Measurements from ENCODE around the gene RAB29. TPM values are rescaled to one million over a fixed set of nuclear protein-coding genes. Genes with fewer than 3 reads are reported as not detected.

The RAB29 gene
- polyA plus RNA-seq, 1 donor from 2014 or later: 92.2 TPM

GRCh38 chr1:205783904-205784303, 8.6 kb upstream of the RAB29 start:
- H3K27ac Mint-ChIP-seq: no peak overlapping the region
- peaks cover 0 to 5% (median 0%) of the 10 kb centered on the region in 3 donors for H3K4me1 Mint-ChIP-seq
- no peaks in the 10 kb centered on the region for H3K9me3 Mint-ChIP-seq
- H3K27me3 Mint-ChIP-seq: no peaks in the 10 kb centered on the region
- no peaks in the 10 kb centered on the region for H3K36me3 Mint-ChIP-seq
- no peak overlapping the region for H3K4me3 Mint-ChIP-seq

DNA sequence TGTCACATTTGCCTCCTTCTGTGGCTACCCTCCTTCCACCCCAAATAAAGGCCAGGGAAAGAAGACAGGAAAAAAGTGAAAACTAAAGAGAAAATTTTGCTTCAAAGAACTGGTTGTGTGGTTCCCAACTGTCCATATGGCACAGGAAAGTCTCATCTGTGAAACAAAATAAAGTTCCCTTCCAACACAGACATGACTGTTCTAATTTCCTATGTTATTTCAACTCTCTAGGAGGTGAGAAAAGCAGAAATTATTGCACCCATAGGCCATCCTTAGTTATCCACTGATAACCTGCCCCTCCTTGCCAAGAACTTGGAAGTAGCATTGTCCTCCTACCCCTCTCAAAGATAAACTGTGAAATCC, 8.1 kb upstream of the RAB29 start:
- Mint-ChIP-seq H3K27me3 (no peaks in the 10 kb centered on the region), H3K4me3 (no peak overlapping the region), H3K4me1 (peaks cover 0 to 5% (median 3%) of the 10 kb centered on the region in 3 donors), H3K27ac (no peak overlapping the region), H3K36me3 (no peaks in the 10 kb centered on the region), H3K9me3 (no peaks in the 10 kb centered on the region)

DNA sequence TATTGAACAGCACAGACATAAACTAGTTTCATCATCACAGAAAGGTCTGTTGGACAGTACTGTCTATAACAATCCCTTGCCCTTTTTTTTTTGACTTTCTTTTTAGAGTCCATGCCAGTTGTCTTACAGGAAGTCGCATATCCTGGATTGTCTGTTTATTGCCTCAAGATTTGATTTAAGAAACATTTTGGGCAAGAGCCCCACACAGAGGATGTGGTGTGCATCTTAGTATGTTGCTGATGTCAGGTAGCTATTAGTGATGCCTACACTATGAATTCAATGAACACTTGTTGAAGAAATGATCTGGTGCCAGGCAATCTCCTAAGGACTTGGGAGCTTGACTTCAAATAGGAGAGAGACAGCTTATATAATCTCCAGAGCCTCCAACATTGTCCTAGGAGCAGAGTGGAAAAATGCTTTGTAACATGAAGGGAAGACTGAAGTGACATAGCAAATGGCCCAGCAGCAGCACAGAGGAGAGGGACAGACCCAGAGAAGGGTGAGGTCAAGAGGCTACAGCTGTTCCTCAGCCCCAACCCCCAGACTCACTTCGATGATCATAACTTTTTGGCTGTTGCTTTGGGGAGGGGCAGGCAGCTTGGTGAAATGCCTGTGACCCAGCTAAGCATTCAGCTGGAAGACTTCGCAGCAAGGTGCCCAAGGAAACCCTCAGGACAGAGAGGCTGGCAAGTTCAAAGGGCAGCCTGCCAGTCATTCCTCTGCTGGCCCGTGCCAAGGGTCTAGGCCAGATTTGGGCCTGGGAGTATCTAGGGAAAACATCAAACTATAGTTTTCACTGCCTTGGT, 7.5 kb upstream of the RAB29 start:
- Mint-ChIP-seq H3K27ac (no peak overlapping the region), H3K9me3 (no peaks in the 10 kb centered on the region), H3K27me3 (no peaks in the 10 kb centered on the region), H3K4me3 (no peak overlapping the region), H3K4me1 (peaks cover 4 to 8% (median 7%) of the 10 kb centered on the region in 3 donors), H3K36me3 (no peaks in the 10 kb centered on the region)

GRCh38 chr1:205780335-205780734, 5.1 kb upstream of the RAB29 start:
- H3K4me1 Mint-ChIP-seq: peaks cover 8 to 19% (median 13%) of the 10 kb centered on the region in 3 donors

DNA sequence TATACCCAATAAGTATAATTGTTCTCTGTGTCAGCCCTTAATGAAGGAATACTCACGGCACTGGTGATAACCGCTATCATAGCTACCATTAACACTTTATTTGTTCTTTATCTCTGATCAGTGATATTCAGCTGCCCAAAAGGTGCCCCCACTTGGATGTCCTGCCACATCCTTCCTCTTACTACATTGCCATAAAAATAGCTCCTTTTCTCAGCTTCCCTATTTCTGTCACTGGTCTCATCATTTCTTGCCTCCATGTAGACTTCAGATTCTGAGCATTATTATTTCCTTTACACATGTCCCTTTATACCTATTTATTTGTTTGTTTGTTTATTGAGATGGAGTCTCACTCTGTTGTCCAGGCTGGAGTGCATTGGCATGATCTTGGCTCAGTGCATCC, 2.7 kb upstream of the RAB29 start:
- Mint-ChIP-seq H3K27ac (peak overlapping the region in 1 of 3 donors; percentile 18), H3K4me3 (peak overlapping the region in 1 of 4 donors; percentile 36), H3K4me1 (peaks cover 19 to 28% (median 21%) of the 10 kb centered on the region in 3 donors)

More at GRCh38 chr1:205780335-205780734, 5.1 kb upstream of the RAB29 start:
- H3K4me3 Mint-ChIP-seq: no peak overlapping the region
- H3K9me3 Mint-ChIP-seq: no peaks in the 10 kb centered on the region
- H3K27ac Mint-ChIP-seq: peak overlapping the region in 1 of 3 donors; percentile 59
- H3K27me3 Mint-ChIP-seq: no peaks in the 10 kb centered on the region
- no peaks in the 10 kb centered on the region for H3K36me3 Mint-ChIP-seq

GRCh38 chr1:205775717-205776056, 405 bp upstream of the RAB29 start:
- Mint-ChIP-seq H3K9me3 (no peaks in the 10 kb centered on the region), H3K4me1 (peaks cover 33 to 47% (median 34%) of the 10 kb centered on the region in 3 donors), H3K27ac (peak overlapping the region; percentile 93 to 100 (median 94))

More for the DNA sequence above, 2.7 kb upstream of the RAB29 start:
- Mint-ChIP-seq H3K9me3 (no peaks in the 10 kb centered on the region), H3K36me3 (no peaks in the 10 kb centered on the region), H3K27me3 (no peaks in the 10 kb centered on the region)

DNA sequence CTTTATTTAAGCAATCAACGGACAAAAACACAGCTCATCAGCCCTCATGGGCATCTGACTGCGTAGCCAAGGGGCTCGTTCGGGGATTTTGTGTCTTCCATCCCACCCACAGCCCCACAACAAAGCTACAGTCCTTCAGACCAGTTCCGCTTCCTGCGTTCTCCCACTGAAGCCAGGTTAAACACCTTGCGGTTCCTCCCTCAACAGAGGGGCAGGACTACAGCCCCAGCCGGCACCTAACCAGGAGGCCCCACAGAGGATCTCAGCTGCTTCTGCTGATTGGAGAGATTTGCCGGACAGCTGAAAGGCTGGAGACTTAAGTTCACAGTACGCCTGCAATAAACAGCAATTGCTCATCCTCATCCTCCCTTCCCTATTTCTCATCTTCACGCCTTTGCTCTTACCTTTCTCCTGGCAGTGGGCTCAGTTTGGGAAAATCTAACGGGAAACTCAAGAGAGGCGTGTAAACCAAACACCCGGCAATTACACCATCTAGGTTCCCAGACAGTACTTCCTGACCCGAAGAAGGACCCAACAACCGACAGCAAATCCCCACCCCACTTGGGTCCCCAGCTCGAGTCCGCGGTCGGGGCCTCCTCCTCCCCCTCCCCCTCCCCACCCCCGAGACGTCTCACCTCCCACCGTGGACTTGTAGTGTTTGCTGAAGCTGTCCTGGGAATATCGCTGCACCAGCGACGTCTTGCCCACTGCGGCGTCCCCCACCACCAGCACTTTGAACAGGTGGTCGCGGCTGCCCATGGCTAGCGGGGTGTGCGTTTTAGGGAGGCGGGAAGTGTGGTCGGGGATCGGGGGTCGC, 876 bp downstream of the RAB29 start:
- peaks cover 2% of the 10 kb centered on the region for H3K36me3 Mint-ChIP-seq
- peaks cover 33 to 48% (median 38%) of the 10 kb centered on the region in 3 donors for H3K4me1 Mint-ChIP-seq
- peak overlapping the region; percentile 86 to 97 (median 96) for H3K4me3 Mint-ChIP-seq
- H3K9me3 Mint-ChIP-seq: no peaks in the 10 kb centered on the region
- H3K27me3 Mint-ChIP-seq: no peaks in the 10 kb centered on the region
- H3K27ac Mint-ChIP-seq: peak overlapping the region; percentile 93 to 100 (median 94)

More at GRCh38 chr1:205775717-205776056, 405 bp upstream of the RAB29 start:
- Mint-ChIP-seq H3K4me3 (peak overlapping the region; percentile 86 to 97 (median 96)), H3K27me3 (no peaks in the 10 kb centered on the region), H3K36me3 (peaks cover under 1% of the 10 kb centered on the region)

- Mint-ChIP-seq H3K4me3 (peak overlapping the region; percentile 34 to 97 (median 91)), H3K4me1 (peaks cover 29 to 38% (median 33%) of the 10 kb centered on the region in 3 donors), H3K9me3 (no peaks in the 10 kb centered on the region), H3K27ac (peak overlapping the region; percentile 93 to 100 (median 94)), H3K27me3 (no peaks in the 10 kb centered on the region), H3K36me3 (peaks cover 2% of the 10 kb centered on the region)
Measured at GRCh38 chr1:205772607-205773032, 2.7 kb downstream of the RAB29 start.

- H3K36me3 Mint-ChIP-seq: peaks cover 4% of the 10 kb centered on the region
- H3K4me3 Mint-ChIP-seq: peak overlapping the region in 1 of 4 donors; percentile 86
- peaks cover 28 to 35% (median 32%) of the 10 kb centered on the region in 3 donors for H3K4me1 Mint-ChIP-seq
- H3K27me3 Mint-ChIP-seq: no peaks in the 10 kb centered on the region
- H3K9me3 Mint-ChIP-seq: no peaks in the 10 kb centered on the region
- peak overlapping the region in 2 of 3 donors; percentile 85 to 93 for H3K27ac Mint-ChIP-seq
Measured at GRCh38 chr1:205770618-205771017, 4.7 kb downstream of the RAB29 start.

- Mint-ChIP-seq H3K36me3 (peaks cover 4% of the 10 kb centered on the region), H3K27ac (peak overlapping the region in 2 of 3 donors; percentile 88 to 93), H3K4me1 (peaks cover 23 to 31% (median 28%) of the 10 kb centered on the region in 3 donors), H3K4me3 (peak overlapping the region in 1 of 4 donors; percentile 58), H3K27me3 (no peaks in the 10 kb centered on the region), H3K9me3 (no peaks in the 10 kb centered on the region)
Measured at GRCh38 chr1:205769641-205770365, 5.5 kb downstream of the RAB29 start.

DNA sequence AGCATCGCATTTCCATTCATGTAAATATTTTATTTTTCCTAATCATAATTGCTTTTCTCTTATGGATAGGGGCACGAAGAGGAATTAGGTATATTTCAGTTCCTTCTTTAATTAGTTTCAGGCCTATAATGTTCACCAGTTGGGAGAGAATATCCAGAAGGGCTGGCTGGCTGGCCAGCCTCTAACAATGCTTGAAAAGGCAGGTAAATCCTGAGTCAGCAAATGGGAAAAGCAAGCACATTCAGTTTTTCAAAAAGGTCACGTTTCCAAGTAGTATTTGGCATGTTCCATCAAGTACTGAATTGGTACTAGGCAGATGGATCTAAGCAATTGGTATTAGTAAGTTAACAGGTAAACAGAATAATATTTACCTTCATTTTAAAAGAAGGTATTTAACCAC, 8.0 kb downstream of the RAB29 start:
- peaks cover 4% of the 10 kb centered on the region for H3K36me3 Mint-ChIP-seq
- H3K4me1 Mint-ChIP-seq: peaks cover 9 to 16% (median 13%) of the 10 kb centered on the region in 3 donors
- no peaks in the 10 kb centered on the region for H3K27me3 Mint-ChIP-seq
- H3K27ac Mint-ChIP-seq: peak overlapping the region in 1 of 3 donors; percentile 83
- H3K4me3 Mint-ChIP-seq: no peak overlapping the region
- no peaks in the 10 kb centered on the region for H3K9me3 Mint-ChIP-seq

- peaks cover 4 to 9% (median 9%) of the 10 kb centered on the region in 3 donors for H3K4me1 Mint-ChIP-seq
- H3K27me3 Mint-ChIP-seq: no peaks in the 10 kb centered on the region
Measured at GRCh38 chr1:205766570-205766969, 8.7 kb downstream of the RAB29 start.

DNA sequence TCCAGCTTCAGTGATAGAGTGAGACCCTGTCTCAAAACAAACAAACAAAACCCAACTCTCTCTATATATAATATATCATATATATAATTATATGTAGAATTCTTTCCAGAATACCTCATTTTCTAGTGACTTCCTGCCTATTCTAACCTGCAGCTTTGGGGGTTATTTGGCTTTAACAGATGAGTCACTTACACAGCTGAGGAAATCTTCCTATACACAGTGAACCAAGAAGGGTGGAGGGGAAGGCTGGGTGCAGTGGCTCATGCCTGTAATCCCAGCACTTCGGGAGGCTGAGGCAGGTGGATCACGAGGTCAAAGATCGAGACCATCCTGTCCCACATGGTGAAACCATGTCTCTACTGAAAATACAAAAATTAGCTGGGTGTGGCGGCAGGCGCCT, 9.2 kb downstream of the RAB29 start:
- Mint-ChIP-seq H3K4me1 (peaks cover 0 to 5% (median 4%) of the 10 kb centered on the region in 3 donors), H3K4me3 (no peak overlapping the region), H3K27me3 (no peaks in the 10 kb centered on the region), H3K9me3 (no peaks in the 10 kb centered on the region), H3K27ac (peak overlapping the region in 2 of 3 donors; percentile 33 to 66), H3K36me3 (peaks cover 5% of the 10 kb centered on the region)

More at GRCh38 chr1:205766570-205766969, 8.7 kb downstream of the RAB29 start:
- Mint-ChIP-seq H3K36me3 (peaks cover 4% of the 10 kb centered on the region), H3K9me3 (no peaks in the 10 kb centered on the region), H3K27ac (peak overlapping the region in 1 of 3 donors; percentile 33), H3K4me3 (no peak overlapping the region)

GRCh38 chr1:205764578-205764977, 10.7 kb downstream of the RAB29 start:
- no peak overlapping the region for H3K27ac Mint-ChIP-seq
- no peaks in the 10 kb centered on the region for H3K9me3 Mint-ChIP-seq
- H3K4me1 Mint-ChIP-seq: peaks cover 0 to 2% (median 0%) of the 10 kb centered on the region in 3 donors
- no peak overlapping the region for H3K4me3 Mint-ChIP-seq
- no peaks in the 10 kb centered on the region for H3K27me3 Mint-ChIP-seq
- peaks cover 3% of the 10 kb centered on the region for H3K36me3 Mint-ChIP-seq

Data from IgD-negative memory B cell (primary cell).